ENCODE results near the gene TMEM208.

- no peak for TF ChIP-seq CTCF (IDR thresholded peaks at IDR 0.05)
- no peak for TF ChIP-seq POLR2A (IDR thresholded peaks at IDR 0.05)
These were observed 31.4 kb downstream of the TMEM208 start for GRCh38 chr16:67258161-67258835.
